Left ventricle myocardium inferior (tissue), 1 donor: ENCODE measurements around the gene IL9R. TPM values are rescaled to one million over a fixed set of nuclear protein-coding genes. Genes with fewer than 3 reads are reported as not detected.
A peak's percentile ranks its signal among the peaks of the same experiment; 100 is the strongest.

Experiments
- DNase-seq: peaks from one replicate; pipeline ENCODE4 v3.0.0-alpha.2; 2020
- H3K27ac ChIP-seq: fragments of 200-600 bp; replicated peaks from 2 replicates; pipeline ENCODE4 v1.8.0; 2021
- H3K27me3 ChIP-seq: fragments of 200-600 bp; 2 replicates; pipeline ENCODE4 v1.8.0; 2021; ENCODE audit warnings: low read depth
- H3K36me3 ChIP-seq: fragments of 200-600 bp; 2 replicates; pipeline ENCODE4 v1.8.0; 2021
- H3K4me1 ChIP-seq: fragments of 200-600 bp; 2 replicates; pipeline ENCODE4 v1.8.0; 2021
- H3K4me3 ChIP-seq: fragments of 200-600 bp; 2 replicates; pipeline ENCODE4 v1.8.0; 2021; ENCODE audit warnings: mild to moderate bottlenecking, moderate library complexity
- H3K9me3 ChIP-seq: fragments of 200-600 bp; replicated peaks from 2 replicates; pipeline ENCODE4 v1.8.0; 2021
- intact Hi-C: fragments of 100-400 bp; cut with micrococcal nuclease; formaldehyde crosslinking; loops from one replicate; pipeline ENCODE4 v1.11.0; 2022
- total RNA-seq: library from RNA; stranded (reverse); fragmentation: NEBNext Ultra II Directional; extraction: Animal tissue kit (Norgen Biotek cat#: 25700); gene quantifications from one replicate; pipeline ENCODE4 v1.2.1, GENCODE V29; 2021
- TF ChIP-seq, protein P1 (sequence below): fragments of 200-600 bp; IDR thresholded peaks from 2 replicates; pipeline ENCODE4 v1.8.0; 2021; ENCODE audit warnings: antibody characterized with exemption, mild to moderate bottlenecking, borderline replicate concordance
- donor health status: DM: no; HTN: yes; CAD: no; lungs with severe emphysema.

Gene IL9R
- total RNA-seq, 1 donor from 2014 or later, result not detected

DNA sequence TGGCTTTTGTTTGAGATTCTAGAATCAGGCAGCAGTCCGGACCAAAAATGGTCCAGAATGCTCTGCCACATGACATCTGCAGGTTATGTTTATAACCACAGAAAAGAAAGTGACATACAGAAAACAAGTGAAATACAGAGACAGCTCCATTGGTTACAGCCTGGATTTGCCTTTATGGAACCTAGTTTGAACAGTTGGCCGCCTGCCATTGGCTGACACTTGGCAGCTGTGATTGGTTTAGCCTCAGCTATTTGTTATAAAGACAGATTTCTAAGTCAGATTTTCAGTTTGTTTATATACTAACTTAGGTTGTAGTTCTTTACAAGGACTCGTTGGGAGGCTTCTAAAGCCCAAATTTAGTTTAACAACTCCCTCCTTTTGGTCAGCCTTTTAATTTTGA lies 40.8 kb upstream of the IL9R start:
- no peaks in the 10 kb centered on the region for H3K36me3 ChIP-seq
- no peak for DNase-seq
- no peaks in the 10 kb centered on the region for H3K4me1 ChIP-seq
- H3K4me3 ChIP-seq, result no peak overlapping the region
- H3K27me3 ChIP-seq, result peaks cover 10% of the 10 kb centered on the region
- no peak overlapping the region for H3K27ac ChIP-seq
- intact Hi-C loops, result no loop called here
- no peaks in the 10 kb centered on the region for H3K9me3 ChIP-seq
- TF ChIP-seq, protein P1, sequence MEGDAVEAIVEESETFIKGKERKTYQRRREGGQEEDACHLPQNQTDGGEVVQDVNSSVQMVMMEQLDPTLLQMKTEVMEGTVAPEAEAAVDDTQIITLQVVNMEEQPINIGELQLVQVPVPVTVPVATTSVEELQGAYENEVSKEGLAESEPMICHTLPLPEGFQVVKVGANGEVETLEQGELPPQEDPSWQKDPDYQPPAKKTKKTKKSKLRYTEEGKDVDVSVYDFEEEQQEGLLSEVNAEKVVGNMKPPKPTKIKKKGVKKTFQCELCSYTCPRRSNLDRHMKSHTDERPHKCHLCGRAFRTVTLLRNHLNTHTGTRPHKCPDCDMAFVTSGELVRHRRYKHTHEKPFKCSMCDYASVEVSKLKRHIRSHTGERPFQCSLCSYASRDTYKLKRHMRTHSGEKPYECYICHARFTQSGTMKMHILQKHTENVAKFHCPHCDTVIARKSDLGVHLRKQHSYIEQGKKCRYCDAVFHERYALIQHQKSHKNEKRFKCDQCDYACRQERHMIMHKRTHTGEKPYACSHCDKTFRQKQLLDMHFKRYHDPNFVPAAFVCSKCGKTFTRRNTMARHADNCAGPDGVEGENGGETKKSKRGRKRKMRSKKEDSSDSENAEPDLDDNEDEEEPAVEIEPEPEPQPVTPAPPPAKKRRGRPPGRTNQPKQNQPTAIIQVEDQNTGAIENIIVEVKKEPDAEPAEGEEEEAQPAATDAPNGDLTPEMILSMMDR, result no peak

DNA sequence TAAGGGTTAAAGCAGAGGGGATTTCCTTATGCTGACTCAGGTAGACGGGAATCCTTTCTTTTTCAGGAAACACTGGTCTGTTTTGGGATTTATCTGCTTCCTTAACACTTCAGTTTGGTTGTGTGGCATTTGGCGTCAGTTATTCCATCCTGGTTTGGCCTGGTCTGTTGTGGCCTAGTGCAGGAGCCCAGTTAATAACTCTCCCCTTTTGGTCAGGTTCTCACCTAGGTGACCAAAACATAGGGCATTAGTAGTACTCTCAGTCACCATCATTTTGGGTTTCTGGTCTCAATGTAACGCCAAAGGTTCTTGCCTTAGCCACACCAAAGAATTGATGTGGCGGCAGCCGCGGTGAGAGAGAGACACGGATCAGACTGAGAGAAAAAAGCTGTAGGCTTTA lies 39.7 kb upstream of the IL9R start:
- intact Hi-C loops, result no loop called here
- Histone ChIP-seq H3K4me1 (no peaks in the 10 kb centered on the region), H3K36me3 (no peaks in the 10 kb centered on the region), H3K4me3 (no peak overlapping the region), H3K9me3 (no peaks in the 10 kb centered on the region), H3K27me3 (peaks cover 15% of the 10 kb centered on the region), H3K27ac (no peak overlapping the region)
- DNase-seq, result no peak
- TF ChIP-seq, protein P1, result no peak

DNA sequence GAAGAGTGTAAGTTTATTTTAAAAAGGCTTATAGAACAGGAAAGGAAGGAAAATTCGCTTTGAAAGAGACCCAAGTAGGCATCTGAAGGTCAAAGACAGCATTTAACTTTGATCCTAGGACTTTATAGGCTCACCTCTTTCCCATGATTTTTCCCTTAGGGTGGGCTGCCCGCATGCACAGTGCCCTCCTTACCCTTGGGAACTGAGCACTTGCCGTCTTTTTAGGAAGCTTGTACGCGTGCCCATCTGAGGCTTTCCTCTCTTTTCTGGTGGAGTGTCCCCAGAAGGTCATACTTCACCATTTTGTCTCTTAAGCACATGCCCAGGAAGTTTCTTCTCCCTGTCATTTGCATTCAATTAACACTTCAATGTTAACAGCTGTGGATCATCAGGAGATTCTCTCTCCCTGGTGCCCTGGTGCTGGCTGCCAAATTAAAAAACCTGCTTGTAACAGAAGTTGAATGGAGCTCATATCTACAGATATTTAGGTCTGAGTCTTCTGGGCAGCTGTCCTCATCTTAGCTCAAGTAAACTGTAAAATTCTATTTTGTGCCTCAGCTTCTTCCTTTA lies 38.4 kb upstream of the IL9R start:
- TF ChIP-seq, protein P1, result no peak
- Histone ChIP-seq H3K4me1 (no peaks in the 10 kb centered on the region), H3K9me3 (peaks cover 7% of the 10 kb centered on the region), H3K4me3 (no peak overlapping the region), H3K36me3 (no peaks in the 10 kb centered on the region), H3K27ac (no peak overlapping the region), H3K27me3 (peaks cover 21% of the 10 kb centered on the region)
- DNase-seq, result no peak
- intact Hi-C loops, result no loop called here

DNA sequence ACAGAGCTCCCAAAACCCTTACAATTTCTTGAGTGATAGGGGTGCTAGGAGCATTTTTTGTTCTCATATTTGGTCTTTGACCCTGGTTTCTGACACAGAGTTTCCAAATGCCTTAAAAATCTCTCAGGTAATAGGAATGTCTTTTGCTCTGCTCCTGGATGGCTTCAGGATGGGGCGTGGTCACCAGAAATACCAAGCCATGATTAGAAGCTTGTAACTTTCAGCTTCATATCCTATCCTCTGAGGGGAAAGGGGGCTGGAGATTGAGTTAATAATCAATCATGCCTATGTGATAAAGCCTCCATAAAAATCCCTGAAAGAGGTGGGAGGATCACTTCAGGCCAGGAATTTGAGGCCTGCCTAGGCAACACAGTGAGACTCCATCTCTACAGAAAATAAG lies 34.6 kb upstream of the IL9R start:
- TF ChIP-seq, protein P1, result no peak
- no peak for DNase-seq
- H3K4me3 ChIP-seq, result no peak overlapping the region
- peaks cover 17% of the 10 kb centered on the region for H3K9me3 ChIP-seq
- H3K4me1 ChIP-seq, result no peaks in the 10 kb centered on the region
- no peak overlapping the region for H3K27ac ChIP-seq
- no peaks in the 10 kb centered on the region for H3K36me3 ChIP-seq
- intact Hi-C loops, result no loop called here
- H3K27me3 ChIP-seq, result peaks cover 21% of the 10 kb centered on the region

DNA sequence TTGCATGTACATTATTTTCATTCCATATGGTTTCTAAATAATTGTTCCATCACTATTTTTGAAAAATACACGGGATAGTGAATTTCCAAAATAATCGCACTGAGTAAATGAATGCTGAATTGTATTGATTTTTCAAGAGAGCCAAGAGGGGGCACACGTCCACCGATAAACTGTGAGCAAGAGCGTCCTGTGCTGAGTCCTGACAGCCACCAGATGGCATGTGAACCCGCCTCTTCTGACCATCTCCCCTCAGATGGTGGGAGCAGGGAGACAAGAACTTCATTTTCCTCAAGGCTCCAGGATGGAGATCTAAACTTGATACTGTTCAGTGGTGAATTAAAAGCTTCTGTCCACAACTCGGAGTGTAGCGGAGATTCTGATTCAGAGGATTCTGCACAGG lies 30.6 kb upstream of the IL9R start:
- H3K27me3 ChIP-seq, result peaks cover 18% of the 10 kb centered on the region
- H3K4me3 ChIP-seq, result no peak overlapping the region
- intact Hi-C loops, result no loop called here
- no peak overlapping the region for H3K27ac ChIP-seq
- H3K36me3 ChIP-seq, result no peaks in the 10 kb centered on the region
- TF ChIP-seq, protein P1, result peak; percentile 41
- H3K9me3 ChIP-seq, result peaks cover 20% of the 10 kb centered on the region
- no peak for DNase-seq
- no peaks in the 10 kb centered on the region for H3K4me1 ChIP-seq
